Retinal pigment epithelial cell (primary cell): Measurements from ENCODE around the gene KBTBD6.
"Not testable (repeated sequence)": the region's sequence is repeated elsewhere in the genome, so short reads cannot be mapped to it uniquely, and the experiment has no call there.

Experiments used
- DNase-seq: peaks from one replicate; pipeline ENCODE4 v3.0.0-alpha.2; 2010; ENCODE audit warnings: low read depth
- H3K4me3 ChIP-seq: 2 replicates; pipeline ENCODE4 v1.5.1; 2011; ENCODE audit warnings: mild to moderate bottlenecking, low read length, control low read depth, moderate library complexity
- TF ChIP-seq, protein P1 (sequence below): conservative IDR thresholded peaks from 2 replicates; pipeline ENCODE4 v1.5.1; 2011; ENCODE audit warnings: low read depth, low read length, control low read depth, inconsistent platforms

KBTBD6 gene

GRCh38 chr13:41099986-41100385, 32.6 kb downstream of the KBTBD6 start:
- H3K4me3 ChIP-seq = no peak overlapping the region
- DNase-seq = no peak
- TF ChIP-seq, protein P1, sequence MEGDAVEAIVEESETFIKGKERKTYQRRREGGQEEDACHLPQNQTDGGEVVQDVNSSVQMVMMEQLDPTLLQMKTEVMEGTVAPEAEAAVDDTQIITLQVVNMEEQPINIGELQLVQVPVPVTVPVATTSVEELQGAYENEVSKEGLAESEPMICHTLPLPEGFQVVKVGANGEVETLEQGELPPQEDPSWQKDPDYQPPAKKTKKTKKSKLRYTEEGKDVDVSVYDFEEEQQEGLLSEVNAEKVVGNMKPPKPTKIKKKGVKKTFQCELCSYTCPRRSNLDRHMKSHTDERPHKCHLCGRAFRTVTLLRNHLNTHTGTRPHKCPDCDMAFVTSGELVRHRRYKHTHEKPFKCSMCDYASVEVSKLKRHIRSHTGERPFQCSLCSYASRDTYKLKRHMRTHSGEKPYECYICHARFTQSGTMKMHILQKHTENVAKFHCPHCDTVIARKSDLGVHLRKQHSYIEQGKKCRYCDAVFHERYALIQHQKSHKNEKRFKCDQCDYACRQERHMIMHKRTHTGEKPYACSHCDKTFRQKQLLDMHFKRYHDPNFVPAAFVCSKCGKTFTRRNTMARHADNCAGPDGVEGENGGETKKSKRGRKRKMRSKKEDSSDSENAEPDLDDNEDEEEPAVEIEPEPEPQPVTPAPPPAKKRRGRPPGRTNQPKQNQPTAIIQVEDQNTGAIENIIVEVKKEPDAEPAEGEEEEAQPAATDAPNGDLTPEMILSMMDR = no peak

DNA sequence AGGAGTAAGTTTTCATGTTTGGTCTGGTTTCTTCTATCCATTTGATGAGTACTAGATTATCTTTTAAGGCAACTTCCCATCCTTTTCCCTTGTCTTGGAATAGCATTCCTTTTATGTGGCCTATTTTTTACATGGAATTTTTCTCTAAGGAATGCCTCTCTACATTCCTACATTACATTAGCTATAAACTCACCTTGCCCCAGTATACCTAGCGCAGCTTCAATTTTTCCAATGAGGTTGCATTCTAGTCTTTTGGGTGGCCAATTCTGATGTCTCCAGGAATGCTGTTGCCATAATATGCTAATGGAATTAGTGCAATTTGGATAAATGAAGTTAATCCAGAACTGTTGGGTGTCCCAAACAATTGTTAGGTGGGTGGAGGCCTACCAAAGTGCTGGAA, 33.8 kb downstream of the KBTBD6 start:
- DNase-seq = no peak
- H3K4me3 ChIP-seq = no peak overlapping the region
- TF ChIP-seq, protein P1 = no peak

GRCh38 chr13:41095681-41096080, 36.9 kb downstream of the KBTBD6 start:
- not testable (repeated sequence) for H3K4me3 ChIP-seq, DNase-seq

- TF ChIP-seq, protein P1 = no peak
- DNase-seq = no peak
- H3K4me3 ChIP-seq = no peak overlapping the region
Observed at GRCh38 chr13:41085961-41086585, 46.5 kb downstream of the KBTBD6 start.

DNA sequence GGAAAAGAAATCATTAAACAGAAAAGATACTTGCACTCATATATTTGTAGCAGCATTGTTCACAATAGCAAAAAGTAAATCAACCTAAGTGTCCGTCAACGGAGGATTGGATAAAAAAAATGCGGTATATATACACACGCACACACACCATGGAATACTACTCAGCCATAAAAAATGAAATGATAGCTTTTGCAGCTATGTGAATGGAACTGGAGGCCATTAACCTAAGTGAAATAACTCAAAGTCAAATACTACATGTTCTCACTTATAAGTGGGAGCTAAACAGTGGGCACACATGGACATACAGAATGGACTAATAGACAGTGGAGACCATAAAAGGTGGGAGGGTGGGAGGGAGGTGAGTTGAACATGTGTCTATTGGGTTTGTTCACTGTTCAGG, 52.9 kb downstream of the KBTBD6 start:
- no peak overlapping the region for H3K4me3 ChIP-seq
- no peak for DNase-seq
- TF ChIP-seq, protein P1 = no peak
